ENCODE results near the gene WDR74. TPM values are rescaled to one million over a fixed set of nuclear protein-coding genes. Genes with fewer than 3 reads are reported as not detected.
"Not testable (repeated sequence)": the region's sequence is repeated elsewhere in the genome, so short reads cannot be mapped to it uniquely, and the experiment has no call there.

The WDR74 gene
- total RNA-seq, 2 experiments from 2014 or later = 82.9 to 83.9 TPM

- H3K27ac Mint-ChIP-seq = peak overlapping the region; percentile 100
- peaks cover 32% of the 10 kb centered on the region for H3K4me1 Mint-ChIP-seq
- ATAC-seq (no peak), DNase-seq (no peak)
- H3K9me3 Mint-ChIP-seq (ENCODE audit: low read depth) = no peaks in the 10 kb centered on the region
- no peaks in the 10 kb centered on the region for H3K27me3 Mint-ChIP-seq
- peak overlapping the region; percentile 96 for H3K4me3 Mint-ChIP-seq
- CTCF ChIA-PET = interaction anchor here (0.9 to 4.4 kb wide), 4 partner anchors 16 to 247 kb away, joined by 3 to 43 read pairs (median 4); partner anchors contain the start of gene TMEM179B
- H3K36me3 Mint-ChIP-seq = peaks cover 34% of the 10 kb centered on the region
Observed at GRCh38 chr11:62879235-62879978, 40.0 kb upstream of the WDR74 start.

- no peak for ATAC-seq
- Mint-ChIP-seq H3K36me3 (peaks cover 9% of the 10 kb centered on the region), H3K9me3 (ENCODE audit: low read depth) (no peaks in the 10 kb centered on the region), H3K4me1 (peaks cover 11% of the 10 kb centered on the region), H3K27ac (no peak overlapping the region), H3K4me3 (no peak overlapping the region), H3K27me3 (no peaks in the 10 kb centered on the region)
- CTCF ChIA-PET = no interaction called here
- no peak for DNase-seq
Observed at GRCh38 chr11:62876712-62877111, 37.3 kb upstream of the WDR74 start.

- H3K27me3 Mint-ChIP-seq = no peaks in the 10 kb centered on the region
- no peak overlapping the region for H3K27ac Mint-ChIP-seq
- no peaks in the 10 kb centered on the region for H3K9me3 Mint-ChIP-seq (ENCODE audit: low read depth)
- CTCF ChIA-PET = interaction anchor here (1.3 to 1.5 kb wide), 3 partner anchors 18 to 30 kb away, joined by 3 to 4 read pairs (median 4); no protein-coding TSS in a partner anchor
- ATAC-seq (no peak), DNase-seq (no peak)
- H3K4me1 Mint-ChIP-seq = peaks cover 11% of the 10 kb centered on the region
- H3K4me3 Mint-ChIP-seq = no peak overlapping the region
- peaks cover 7% of the 10 kb centered on the region for H3K36me3 Mint-ChIP-seq
Observed at GRCh38 chr11:62875698-62876478, 36.5 kb upstream of the WDR74 start.

- CTCF ChIA-PET = interaction anchor here (0.6 to 1.5 kb wide), 4 partner anchors 17 to 307 kb away, joined by 3 to 4 read pairs (median 4); no protein-coding TSS in a partner anchor
- Mint-ChIP-seq H3K27ac (no peak overlapping the region), H3K36me3 (peaks cover 5% of the 10 kb centered on the region), H3K27me3 (no peaks in the 10 kb centered on the region), H3K4me3 (no peak overlapping the region), H3K9me3 (ENCODE audit: low read depth) (no peaks in the 10 kb centered on the region), H3K4me1 (peaks cover 4% of the 10 kb centered on the region)
- ATAC-seq (no peak), DNase-seq (no peak)
Observed at GRCh38 chr11:62874851-62875250, 35.5 kb upstream of the WDR74 start.

GRCh38 chr11:62865635-62866034 lies 26.2 kb upstream of the WDR74 start:
- CTCF ChIA-PET = interaction anchor here (0.6 to 2.4 kb wide), 7 partner anchors 11 to 184 kb away, joined by 3 to 17 read pairs (median 3); partner anchors contain the start of genes LRRN4CL and TMEM179B
- no peaks in the 10 kb centered on the region for H3K27me3 Mint-ChIP-seq

GRCh38 chr11:62863687-62864335 lies 24.4 kb upstream of the WDR74 start:
- Mint-ChIP-seq H3K36me3 (peaks cover 2% of the 10 kb centered on the region), H3K4me3 (no peak overlapping the region), H3K9me3 (ENCODE audit: low read depth) (no peaks in the 10 kb centered on the region), H3K27me3 (no peaks in the 10 kb centered on the region), H3K4me1 (peaks cover 39% of the 10 kb centered on the region), H3K27ac (no peak overlapping the region)
- DNase-seq = no peak
- ATAC-seq = no peak
- CTCF ChIA-PET = interaction anchor here (0.9 to 4.1 kb wide), 10 partner anchors 9 to 199 kb away, joined by 3 to 74 read pairs (median 4); partner anchors contain the start of genes C11orf98, CSKMT, NXF1 and POLR2G

More at GRCh38 chr11:62865635-62866034, 26.2 kb upstream of the WDR74 start:
- H3K27ac Mint-ChIP-seq = no peak overlapping the region
- no peaks in the 10 kb centered on the region for H3K36me3 Mint-ChIP-seq
- H3K4me1 Mint-ChIP-seq = peaks cover 27% of the 10 kb centered on the region
- no peak overlapping the region for H3K4me3 Mint-ChIP-seq
- ATAC-seq (no peak), DNase-seq (no peak)
- no peaks in the 10 kb centered on the region for H3K9me3 Mint-ChIP-seq (ENCODE audit: low read depth)

GRCh38 chr11:62861564-62862192 lies 22.3 kb upstream of the WDR74 start:
- peak overlapping the region; percentile 83 for H3K27ac Mint-ChIP-seq
- not testable (repeated sequence) for DNase-seq; H3K9me3 Mint-ChIP-seq (ENCODE audit: low read depth); H3K4me3 Mint-ChIP-seq; H3K36me3 Mint-ChIP-seq; ATAC-seq; H3K27me3 Mint-ChIP-seq
- CTCF ChIA-PET = interaction anchor here (0.6 to 4.1 kb wide), 23 partner anchors 10 to 437 kb away, joined by 3 to 74 read pairs (median 5); partner anchors contain the start of genes C11orf98, CSKMT, HNRNPUL2 and LBHD1
- peaks cover 55% of the 10 kb centered on the region for H3K4me1 Mint-ChIP-seq

- ATAC-seq = peak; percentile 41
- peaks cover 59% of the 10 kb centered on the region for H3K4me1 Mint-ChIP-seq
- no peak overlapping the region for H3K4me3 Mint-ChIP-seq
- H3K27ac Mint-ChIP-seq = peak overlapping the region; percentile 83
- H3K36me3 Mint-ChIP-seq = peaks cover 6% of the 10 kb centered on the region
- CTCF ChIA-PET = interaction anchor here (0.8 to 4.1 kb wide), 19 partner anchors 9 to 436 kb away, joined by 3 to 74 read pairs (median 4); partner anchors contain the start of genes C11orf98, CSKMT, HNRNPUL2 and LBHD1
- peaks cover under 1% of the 10 kb centered on the region for H3K27me3 Mint-ChIP-seq
- H3K9me3 Mint-ChIP-seq (ENCODE audit: low read depth) = no peaks in the 10 kb centered on the region
- DNase-seq = peak; percentile 51
Observed at GRCh38 chr11:62860835-62861563, 21.6 kb upstream of the WDR74 start.

- H3K27ac Mint-ChIP-seq; H3K9me3 Mint-ChIP-seq (ENCODE audit: low read depth); CTCF ChIA-PET; DNase-seq; H3K4me3 Mint-ChIP-seq; ATAC-seq; H3K27me3 Mint-ChIP-seq: not testable (repeated sequence)
- Mint-ChIP-seq H3K4me1 (peaks cover 64% of the 10 kb centered on the region), H3K36me3 (peaks cover 23% of the 10 kb centered on the region)
Observed at GRCh38 chr11:62859281-62859703, 19.9 kb upstream of the WDR74 start.

- ATAC-seq (no peak), DNase-seq (no peak)
- CTCF ChIA-PET = interaction anchor here (1.1 to 3.8 kb wide), 6 partner anchors 17 to 316 kb away, joined by 3 to 57 read pairs (median 10); partner anchors contain the start of genes SLC3A2, TMEM179B and WDR74
- H3K36me3 Mint-ChIP-seq = peaks cover 34% of the 10 kb centered on the region
- H3K4me3 Mint-ChIP-seq = peak overlapping the region; percentile 93
- H3K9me3 Mint-ChIP-seq (ENCODE audit: low read depth) = no peaks in the 10 kb centered on the region
- peak overlapping the region; percentile 91 for H3K27ac Mint-ChIP-seq
- peaks cover 68% of the 10 kb centered on the region for H3K4me1 Mint-ChIP-seq
- peaks cover 3% of the 10 kb centered on the region for H3K27me3 Mint-ChIP-seq
Observed at GRCh38 chr11:62858201-62858600, 18.8 kb upstream of the WDR74 start.

GRCh38 chr11:62857541-62857982 lies 18.2 kb upstream of the WDR74 start:
- Mint-ChIP-seq H3K27me3 (peaks cover 3% of the 10 kb centered on the region), H3K27ac (peak overlapping the region; percentile 91), H3K9me3 (ENCODE audit: low read depth) (no peaks in the 10 kb centered on the region), H3K36me3 (peaks cover 40% of the 10 kb centered on the region), H3K4me1 (peaks cover 71% of the 10 kb centered on the region), H3K4me3 (peak overlapping the region; percentile 93)
- ATAC-seq = no peak
- CTCF ChIA-PET = interaction anchor here (1.1 to 3.8 kb wide), 6 partner anchors 17 to 315 kb away, joined by 3 to 57 read pairs (median 10); partner anchors contain the start of genes SLC3A2, TMEM179B and WDR74
- DNase-seq = no peak
